T-helper 1 cell treated with Interleukin-12 subunit alpha and Interleukin-12 subunit beta and Interleukin-4 antibody, amounts not matched to agents 30 ng/mL and 1 ng/mL, for 36 hours (primary cell): Measurements from ENCODE around the gene TNFRSF25. TPM values are rescaled to one million over a fixed set of nuclear protein-coding genes. Genes with fewer than 3 reads are reported as not detected.

Experiments used
- intact Hi-C: fragments of 100-400 bp; cut with micrococcal nuclease; formaldehyde crosslinking; loops from one replicate; pipeline ENCODE4 v1.15.1; 2024
- total RNA-seq: library from RNA; stranded (reverse); gene quantifications from 2 replicates; pipeline ENCODE4 v1.2.3, GENCODE V29; 2022

Gene TNFRSF25
- total RNA-seq, 1 donor from 2014 or later: 172 TPM

GRCh38 chr1:6489383-6489765 is 23.4 kb upstream of the TNFRSF25 start:
- intact Hi-C loops: loop anchor here (5.0 kb wide), 2 partner anchors 232 to 1158 kb away; no protein-coding TSS in a partner anchor

DNA sequence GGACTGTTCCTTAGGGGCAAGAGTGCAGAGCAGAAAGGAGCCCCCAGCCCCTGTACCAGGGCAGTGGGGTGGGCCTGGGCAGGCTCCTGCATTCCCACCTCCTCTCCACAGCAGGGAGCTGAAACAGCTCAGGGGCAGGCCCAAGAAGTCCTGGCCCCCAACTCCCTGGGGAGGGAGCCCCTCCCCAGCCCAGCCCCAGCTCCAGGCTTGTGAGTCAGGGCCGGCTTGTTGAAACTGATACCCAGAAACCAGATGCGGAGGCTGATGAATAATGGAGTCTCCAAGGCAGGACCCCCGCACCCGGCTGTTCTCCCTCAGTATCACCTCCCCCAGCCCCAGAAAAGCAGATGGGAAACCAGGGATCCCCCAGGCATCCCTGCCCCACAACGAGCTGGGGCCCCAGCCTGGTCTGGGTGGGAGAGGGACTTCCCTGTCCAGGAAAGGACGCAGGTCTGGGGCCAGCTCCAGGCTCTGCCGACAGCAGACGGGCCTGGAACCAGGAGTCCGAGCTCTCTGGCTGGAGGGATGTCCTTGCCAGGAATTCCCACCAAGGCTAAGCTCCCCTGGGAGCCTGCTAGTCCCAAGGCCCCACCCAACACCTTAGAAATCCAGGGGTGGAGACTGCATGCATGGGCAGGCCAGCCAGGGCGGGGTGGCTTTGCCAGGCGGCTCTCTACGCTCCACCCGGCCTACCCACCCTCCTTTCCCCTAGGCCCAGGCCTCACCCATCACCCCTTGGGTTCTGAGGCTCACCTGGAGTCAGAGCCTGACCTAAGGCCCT is 22.8 kb upstream of the TNFRSF25 start:
- intact Hi-C loops: loop anchor here (5.0 kb wide), 2 partner anchors 231 to 1159 kb away; no protein-coding TSS in a partner anchor

GRCh38 chr1:6487804-6488484 is 22.0 kb upstream of the TNFRSF25 start:
- intact Hi-C loops: loop anchor here (5.0 kb wide), 2 partner anchors 231 to 1159 kb away; no protein-coding TSS in a partner anchor

- intact Hi-C loops: loop anchor here (1.0 to 5.0 kb wide), 6 partner anchors 37 to 1161 kb away; partner anchors contain the start of gene NOL9
Measured at GRCh38 chr1:6486433-6487011, 20.5 kb upstream of the TNFRSF25 start.

DNA sequence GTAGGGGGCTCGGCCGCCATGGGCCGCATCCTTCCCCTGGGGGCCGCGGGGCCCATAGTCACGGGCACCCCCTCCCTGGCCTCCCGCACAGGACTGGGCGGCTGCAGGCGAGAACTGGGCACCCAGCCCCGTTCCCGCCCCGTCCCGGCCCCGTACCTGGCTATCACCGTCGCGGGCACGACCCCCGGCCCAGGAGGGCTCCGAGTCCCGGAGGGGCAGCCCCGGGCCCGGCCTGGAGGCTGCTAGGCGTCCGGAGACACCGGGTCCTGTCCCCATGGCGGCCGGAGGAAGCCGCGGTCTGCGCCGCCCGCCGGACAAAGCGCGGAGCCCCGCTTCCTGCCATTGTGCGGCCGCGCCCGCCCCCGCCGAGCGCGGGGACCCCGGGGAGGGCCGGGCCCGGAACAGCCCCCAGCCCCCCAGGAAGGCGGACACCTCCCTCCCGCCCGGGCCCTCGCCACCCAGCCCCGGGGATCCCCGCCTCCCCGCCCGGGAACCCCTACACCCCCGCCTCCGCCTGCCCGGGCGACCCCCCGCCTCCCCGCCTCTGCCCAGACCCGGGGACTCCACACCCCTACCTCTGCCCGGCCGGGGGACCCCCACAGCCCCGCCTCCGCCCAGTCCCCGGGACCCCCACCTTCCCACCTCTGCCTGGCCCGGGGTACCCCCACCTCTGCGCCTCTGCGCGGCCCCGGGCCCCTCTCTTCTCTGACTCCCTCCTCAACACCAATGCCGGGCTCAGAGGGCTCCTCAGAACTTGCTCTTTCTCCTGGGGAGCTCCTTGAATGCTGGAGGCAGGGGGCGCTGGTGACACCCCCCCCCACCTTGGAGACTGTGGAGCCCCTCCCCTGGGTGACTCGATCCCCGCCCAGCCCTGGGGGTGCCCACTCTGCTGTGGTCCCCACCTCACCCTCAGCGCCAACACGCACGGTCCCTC is 19.5 kb upstream of the TNFRSF25 start:
- intact Hi-C loops: loop anchor here (1.0 to 5.0 kb wide), 6 partner anchors 38 to 1162 kb away; partner anchors contain the start of gene NOL9

- intact Hi-C loops: loop anchor here (5.0 kb wide), 2 partner anchors 227 to 1163 kb away; no protein-coding TSS in a partner anchor
Measured at GRCh38 chr1:6484826-6485167, 18.8 kb upstream of the TNFRSF25 start.

GRCh38 chr1:6483761-6484117 is 17.8 kb upstream of the TNFRSF25 start:
- intact Hi-C loops: no loop called here

GRCh38 chr1:6483017-6483760 is 17.2 kb upstream of the TNFRSF25 start:
- intact Hi-C loops: no loop called here

DNA sequence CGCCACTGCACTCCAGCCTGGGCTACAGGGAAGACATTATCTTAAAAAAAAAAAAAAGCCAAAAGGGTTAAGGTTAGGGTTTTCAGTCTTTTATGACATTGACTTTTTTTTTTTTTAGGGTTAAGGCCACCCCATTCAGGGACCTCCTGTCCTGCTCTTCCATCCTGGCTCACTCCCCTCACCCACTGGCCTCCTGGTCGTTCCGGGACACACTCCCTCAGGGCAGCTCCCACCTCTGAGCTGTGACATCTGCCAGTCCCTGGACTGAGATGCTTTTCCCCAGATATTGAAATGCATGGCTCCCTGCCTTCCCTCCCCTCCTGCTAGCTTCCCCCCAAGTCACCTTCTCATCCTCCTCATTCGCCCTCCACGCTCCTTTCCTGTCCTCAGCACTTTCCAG is 15.8 kb upstream of the TNFRSF25 start:
- intact Hi-C loops: no loop called here

GRCh38 chr1:6477039-6477820 is 11.3 kb upstream of the TNFRSF25 start:
- intact Hi-C loops: loop anchor here (5.0 kb wide), 1 partner anchor 230 kb away; no protein-coding TSS in a partner anchor

DNA sequence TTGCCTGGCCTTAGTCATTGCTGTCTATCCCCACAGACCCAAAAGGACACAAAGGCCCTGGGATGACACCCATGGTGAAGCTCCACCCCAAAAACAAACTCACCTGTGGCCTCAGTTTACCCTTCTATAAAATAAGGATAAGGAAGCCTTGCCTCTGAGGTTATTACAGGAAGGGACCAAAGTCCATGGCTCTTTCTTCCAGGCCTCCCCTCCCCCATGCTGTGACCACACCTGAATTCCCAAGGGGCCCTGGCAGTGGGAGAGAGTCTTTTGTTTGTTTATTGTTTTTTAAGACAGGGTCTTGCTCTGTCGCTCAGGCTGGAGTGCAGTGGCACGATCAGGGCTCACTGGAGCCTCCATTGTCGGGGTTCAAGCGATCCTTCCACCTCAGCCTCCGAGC is 10.5 kb upstream of the TNFRSF25 start:
- intact Hi-C loops: loop anchor here (5.0 kb wide), 1 partner anchor 229 kb away; no protein-coding TSS in a partner anchor

GRCh38 chr1:6475381-6476133 is 9.6 kb upstream of the TNFRSF25 start:
- intact Hi-C loops: loop anchor here (1.0 to 5.0 kb wide), 4 partner anchors 15 to 228 kb away; no protein-coding TSS in a partner anchor

DNA sequence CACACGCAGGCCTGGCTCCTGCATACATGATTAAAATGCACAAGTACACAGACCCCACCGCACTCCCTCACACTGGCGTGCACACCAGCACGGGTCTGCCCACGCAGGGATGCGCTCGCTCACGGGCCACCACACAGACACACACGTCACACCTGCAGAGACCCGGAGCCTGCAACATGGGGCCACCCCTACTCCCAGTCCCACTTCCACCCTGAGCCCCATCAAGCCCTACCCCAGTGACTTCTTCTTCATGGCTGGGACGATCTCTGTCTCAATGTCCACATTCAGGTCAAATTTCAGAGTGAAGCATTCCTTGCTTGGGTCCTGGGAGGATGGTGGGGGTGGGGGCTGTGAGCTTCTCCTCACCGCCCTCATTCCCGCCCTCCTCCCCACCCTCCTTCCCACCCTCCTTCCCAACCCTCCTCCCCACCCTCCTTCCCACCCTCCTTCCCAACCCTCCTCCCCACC is 8.9 kb upstream of the TNFRSF25 start:
- intact Hi-C loops: loop anchor here (1.0 to 5.0 kb wide), 4 partner anchors 15 to 228 kb away; no protein-coding TSS in a partner anchor

DNA sequence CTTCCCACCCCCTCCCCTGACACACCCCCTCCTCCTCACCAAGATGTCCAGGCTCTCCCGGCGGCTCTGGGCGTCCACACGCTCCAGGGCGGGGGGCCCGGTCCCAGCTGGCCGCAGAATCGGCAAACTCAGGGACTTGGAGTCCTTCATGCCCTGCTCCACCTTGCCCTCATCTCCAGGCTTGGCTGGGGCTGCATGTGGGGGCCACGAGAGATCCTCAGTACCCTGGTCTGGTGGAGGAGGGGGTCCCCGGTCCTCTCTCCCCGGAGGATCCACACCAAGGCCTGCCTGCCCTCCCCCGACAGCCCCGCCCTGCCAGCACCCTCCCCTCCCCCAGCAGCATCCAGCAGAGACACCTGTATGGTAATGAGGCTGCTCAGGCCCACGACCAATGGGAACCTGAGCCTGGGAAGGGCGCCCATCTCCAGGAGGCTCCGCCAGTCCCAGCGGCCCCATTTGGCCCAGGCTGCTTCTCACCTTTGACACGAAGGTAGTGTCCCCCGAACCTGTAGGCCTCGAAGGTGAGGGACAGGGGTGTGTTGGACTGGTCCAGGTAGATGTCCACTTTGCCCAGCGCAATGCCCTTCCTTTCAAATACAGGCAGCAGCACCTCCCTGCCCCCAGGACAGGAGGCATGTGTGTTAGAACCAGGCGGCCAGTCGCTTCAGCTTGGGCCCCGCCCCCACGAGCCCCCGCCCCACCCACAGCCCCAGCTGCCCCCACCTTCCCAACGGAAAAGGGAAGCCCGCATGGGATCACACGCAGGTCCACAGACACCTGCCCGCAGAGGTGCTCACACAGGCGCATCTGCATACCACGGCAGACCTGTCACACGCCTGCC is 8.2 kb upstream of the TNFRSF25 start:
- intact Hi-C loops: no loop called here

- intact Hi-C loops: no loop called here
Measured at GRCh38 chr1:6473156-6473555, 7.2 kb upstream of the TNFRSF25 start.

DNA sequence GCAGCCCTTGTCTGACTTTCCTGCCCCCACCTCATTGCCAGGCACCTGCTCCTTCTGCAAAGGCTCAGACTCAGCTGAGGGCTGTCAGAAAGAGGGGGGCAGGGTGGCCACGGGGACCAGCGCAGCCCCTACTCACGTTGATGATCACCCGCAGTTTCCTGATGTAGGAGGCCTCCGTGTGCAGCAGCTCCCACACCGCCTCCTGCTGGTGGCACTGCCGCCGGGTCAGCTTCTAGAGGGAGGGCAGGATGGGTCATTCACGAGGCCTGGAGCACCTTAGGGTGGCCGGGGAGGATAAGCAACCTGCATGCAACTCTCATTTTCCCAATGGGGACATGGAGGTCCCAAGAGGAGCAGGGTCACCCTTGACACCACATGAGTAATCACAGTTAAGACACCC is 6.4 kb upstream of the TNFRSF25 start:
- intact Hi-C loops: no loop called here

DNA sequence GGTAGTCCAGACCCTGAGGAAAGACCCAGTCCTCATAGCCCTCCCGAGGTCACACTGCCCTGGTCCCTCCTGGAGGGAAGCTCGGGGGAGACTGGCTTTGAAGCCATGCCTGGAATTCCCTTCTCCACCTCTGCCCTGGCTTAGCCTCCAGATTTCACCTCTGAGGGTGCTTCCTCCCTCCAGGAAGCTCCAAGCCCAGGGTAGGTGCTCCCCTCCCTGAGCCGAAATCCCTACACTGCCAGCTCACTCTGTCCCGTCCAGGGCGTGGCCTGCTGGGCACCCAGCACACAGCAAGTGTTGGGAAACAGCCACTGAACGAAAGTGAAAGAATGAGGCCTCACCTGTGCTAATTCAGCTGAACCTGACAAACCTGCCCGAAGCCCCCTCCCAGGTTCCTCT is 6.0 kb upstream of the TNFRSF25 start:
- intact Hi-C loops: no loop called here
